HG03103 (cell line): ENCODE measurements around the gene ACAD8.
"Not testable (repeated sequence)": the region's sequence is repeated elsewhere in the genome, so short reads cannot be mapped to it uniquely, and the experiment has no call there.

Experiments
- ATAC-seq: cut with Tn5 transposase; IDR thresholded peaks from one replicate; pipeline ENCODE4 v1.9.1; 2021; ENCODE audit warnings: low read depth; ENCODE audit not compliant: unreplicated experiment

ACAD8 gene

DNA sequence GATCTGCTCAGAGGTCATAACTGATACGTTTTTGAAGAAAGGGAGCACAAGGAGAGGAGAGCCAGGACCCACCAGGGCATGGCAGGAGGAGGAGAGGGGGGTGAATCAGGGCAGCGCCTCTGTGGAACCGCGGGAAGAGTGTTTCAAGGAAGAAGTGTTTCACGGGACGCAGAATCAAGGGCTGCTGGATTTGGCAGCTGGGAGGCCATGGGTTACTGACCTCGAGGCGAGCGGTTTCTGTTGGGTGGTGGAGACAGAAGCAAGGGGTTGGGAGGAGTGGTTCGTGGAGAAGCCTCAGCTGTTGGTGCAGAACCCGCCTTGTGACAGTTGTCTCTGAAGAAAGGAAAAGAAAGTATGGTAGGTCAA lies 15.8 kb upstream of the ACAD8 start:
- no peak for ATAC-seq

DNA sequence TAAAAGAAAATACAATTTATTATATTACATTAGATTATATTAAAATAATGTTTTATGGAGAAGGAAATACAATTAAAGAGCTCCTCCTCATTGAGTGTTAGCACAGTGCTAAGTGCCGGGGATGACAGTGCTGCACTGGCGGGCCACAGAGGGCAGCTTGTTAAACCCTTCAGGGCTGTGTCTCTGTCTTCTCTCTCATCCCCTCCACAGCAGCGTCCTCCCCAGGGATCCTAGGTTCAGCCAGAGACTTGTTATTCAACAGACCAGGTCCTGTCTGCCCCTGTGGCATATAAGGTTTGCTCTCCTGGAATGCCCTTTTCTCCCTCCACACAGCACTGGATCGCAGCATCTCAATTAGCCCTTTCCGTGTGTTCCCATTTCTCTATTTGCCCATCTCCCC lies 14.4 kb upstream of the ACAD8 start:
- ATAC-seq = no peak

DNA sequence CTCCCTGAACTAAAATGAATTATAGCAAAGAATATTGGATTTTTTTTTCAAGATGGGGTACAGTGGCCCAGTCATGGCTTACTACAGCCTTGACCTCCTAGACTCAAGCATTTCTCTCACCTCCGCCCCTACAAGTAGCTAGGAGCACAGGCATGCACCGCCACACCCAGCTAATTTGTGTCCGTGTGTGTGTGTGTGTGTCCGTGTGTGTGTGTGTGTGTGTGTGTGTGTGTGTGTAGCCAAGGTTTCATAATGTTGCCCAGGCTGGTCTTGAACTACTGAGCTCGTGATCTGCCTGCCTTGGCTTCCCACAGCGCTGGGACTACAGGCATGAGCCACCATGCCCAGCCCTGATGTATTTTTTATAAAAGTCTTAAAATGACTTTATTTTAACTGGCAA lies 12.8 kb upstream of the ACAD8 start:
- ATAC-seq = no peak

DNA sequence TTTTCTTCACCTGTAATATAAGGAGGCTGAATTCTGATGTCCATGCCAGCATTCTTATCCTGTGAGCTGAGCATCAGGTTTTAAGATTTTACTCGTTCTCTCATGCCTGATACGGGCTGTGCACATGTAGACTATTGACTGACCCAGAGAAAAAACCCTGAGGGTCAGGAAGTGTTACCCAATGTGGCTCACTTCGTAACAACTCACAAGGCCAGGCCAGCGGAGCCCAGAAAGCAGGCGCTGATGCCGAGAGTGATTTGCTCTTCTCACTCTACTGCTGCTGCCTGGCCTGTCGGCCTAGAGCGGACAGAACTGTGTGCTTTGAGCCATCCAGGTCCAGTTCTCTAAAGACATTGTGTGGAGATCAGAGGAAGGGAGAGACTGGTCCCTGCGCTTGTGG lies 11.0 kb upstream of the ACAD8 start:
- ATAC-seq = no peak

DNA sequence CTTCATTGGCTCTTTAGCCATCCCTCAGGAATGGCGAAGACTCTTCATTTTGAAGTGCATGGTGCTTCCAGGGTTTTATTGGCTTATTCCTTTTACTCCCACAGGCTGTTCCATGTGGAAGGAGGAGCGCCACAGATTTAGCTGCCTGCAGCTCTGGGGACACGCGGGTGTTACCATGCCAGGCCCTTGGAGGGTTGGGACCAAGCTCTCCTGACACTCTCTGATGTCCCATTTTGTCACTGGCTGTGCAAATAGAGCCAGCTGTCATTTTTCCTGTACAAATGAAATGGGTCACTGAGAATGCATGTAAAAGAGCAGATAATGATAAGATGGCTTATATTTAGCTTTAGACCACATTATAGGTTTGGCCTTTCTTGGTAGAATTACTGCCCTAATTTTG lies 9.5 kb upstream of the ACAD8 start:
- no peak for ATAC-seq

DNA sequence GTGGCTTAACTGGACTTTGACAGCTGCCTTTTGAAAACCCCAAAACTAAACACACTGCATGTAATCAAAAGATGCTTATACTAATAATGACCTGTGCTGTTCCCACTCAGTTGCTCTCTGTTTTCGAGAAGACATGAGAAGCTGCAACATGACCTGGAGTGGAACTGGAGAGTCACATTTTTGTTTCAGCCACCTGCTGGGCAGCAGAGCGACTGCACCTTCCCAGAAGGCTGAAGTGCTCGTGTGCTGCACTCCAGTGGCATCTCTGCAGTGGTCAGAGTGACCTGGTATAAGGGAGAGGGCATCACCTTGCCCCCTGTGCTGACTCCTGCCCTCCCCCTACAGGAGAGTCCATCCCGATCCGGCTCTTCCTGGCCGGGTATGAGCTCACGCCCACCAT lies 8.8 kb upstream of the ACAD8 start:
- ATAC-seq = peak; percentile 93

DNA sequence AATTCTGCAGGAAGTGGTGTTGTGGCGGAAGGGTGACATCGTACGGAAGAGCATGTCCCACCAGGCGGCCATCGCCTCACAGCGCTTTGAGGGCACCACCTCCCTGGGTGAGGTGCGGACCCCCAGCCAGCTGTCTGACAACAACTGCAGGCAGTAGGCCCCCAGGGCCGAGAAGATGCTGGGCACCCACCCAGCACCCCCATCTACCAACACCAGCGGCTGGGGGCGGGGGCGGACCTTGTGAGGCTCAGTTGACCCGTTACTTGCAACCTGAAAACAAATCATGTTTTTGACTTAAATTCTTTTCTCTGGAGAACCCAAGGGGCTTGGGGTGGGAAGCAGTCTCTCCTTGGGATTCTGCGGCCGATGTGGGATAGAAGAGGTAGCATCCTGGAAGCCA lies 7.9 kb upstream of the ACAD8 start:
- no peak for ATAC-seq

DNA sequence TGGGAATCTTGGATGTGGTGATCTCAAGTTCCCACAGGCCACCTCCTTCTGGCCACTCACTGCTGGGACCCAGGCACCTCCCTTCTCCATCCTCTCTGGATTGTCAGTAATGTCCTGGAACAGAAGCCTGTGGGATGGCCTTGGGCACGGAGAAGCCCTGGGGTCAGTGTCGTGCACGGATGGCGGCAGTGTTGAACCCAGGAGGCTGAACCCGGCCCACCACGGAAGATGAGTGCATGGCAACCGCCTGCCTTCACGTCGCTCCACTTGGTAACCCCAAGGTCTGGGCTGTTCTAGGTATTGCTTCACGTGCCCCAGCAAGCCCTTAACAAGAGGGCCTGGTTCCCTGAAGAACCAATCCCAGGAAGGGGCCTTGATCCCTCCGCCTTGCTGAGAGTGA lies 7.3 kb upstream of the ACAD8 start:
- no peak for ATAC-seq

DNA sequence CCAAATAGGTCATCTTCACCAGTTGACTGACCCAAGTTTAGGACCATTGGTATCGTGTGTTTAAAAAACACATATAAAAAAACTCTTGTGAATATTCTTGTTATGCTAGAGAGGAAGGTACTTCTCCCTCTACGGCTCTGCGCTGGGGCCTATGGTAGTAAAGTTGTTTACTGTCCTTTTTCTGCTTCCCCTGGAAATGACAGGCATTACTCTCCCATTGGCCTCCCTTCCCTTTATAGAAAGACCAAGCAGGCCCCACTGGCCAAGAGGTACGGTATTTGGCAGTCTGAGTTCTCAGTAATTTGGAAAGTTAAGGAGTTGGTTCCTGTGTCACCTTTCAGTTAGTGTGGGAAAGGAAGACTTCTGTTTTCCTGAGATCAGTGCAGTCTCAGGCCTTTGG lies 6.7 kb upstream of the ACAD8 start:
- no peak for ATAC-seq

DNA sequence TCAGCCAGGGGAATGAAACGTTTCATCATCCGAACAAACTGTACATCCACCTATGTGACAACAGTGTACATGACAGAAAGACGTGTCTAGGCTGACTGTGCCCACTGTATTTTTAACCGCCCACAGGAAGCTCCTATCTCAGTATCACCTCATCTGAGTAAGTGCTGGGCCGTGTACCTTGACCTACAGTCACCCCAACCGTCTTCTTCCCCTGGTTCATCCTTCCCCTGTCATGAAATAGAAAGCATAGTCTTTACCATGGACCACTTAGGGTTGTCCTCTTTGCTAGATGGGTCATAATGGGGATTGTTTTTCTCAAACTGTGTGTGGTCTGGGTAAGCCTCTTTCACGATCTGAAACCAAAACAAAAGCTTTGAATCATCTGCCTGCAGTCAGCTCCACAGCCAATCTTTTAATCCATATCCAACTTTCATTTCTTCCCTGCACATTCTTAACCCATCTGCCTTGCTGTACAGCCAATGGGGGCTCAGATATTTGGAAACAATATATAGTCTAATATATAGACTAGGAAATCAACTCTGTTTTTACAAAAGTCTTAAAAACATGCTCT lies 4.4 kb upstream of the ACAD8 start:
- ATAC-seq = no peak

DNA sequence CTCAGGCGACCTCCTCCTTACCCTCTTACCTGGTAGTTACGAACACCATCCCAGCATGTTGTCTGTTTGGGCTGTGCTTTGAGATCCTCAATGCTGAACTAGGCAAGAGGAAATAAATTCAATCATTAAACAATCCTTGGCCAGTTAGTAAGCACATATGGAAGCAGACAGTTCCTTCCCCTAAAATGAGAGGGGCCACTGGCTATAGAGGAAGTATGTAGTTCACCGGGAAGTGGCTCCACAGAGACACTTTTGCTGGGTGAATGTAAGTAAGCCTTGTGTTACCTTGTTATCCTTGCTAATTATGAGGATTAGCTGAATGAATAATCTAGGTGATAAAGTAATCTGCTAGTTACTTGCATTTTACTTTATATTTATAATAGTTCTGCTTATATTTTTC lies 3.1 kb upstream of the ACAD8 start:
- ATAC-seq = no peak

DNA sequence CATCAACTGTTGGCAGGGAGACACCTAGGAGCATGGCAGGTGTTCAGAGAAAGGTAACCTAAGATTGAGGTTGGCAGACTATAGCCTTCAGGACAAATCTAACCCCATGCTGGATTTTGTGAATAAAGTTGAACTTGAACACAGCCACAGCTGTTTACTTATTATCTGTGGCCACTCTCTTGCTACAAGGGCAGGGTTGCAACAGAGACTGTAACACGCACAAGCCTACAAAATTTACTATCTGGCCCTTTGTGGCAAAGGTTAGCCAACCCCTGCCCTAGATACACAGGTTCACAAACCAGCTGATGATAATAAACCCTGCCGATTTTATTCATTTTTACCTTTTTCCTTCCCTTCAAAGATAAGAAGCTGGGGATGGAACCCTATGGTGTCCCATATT lies 2.7 kb upstream of the ACAD8 start:
- no peak for ATAC-seq

DNA sequence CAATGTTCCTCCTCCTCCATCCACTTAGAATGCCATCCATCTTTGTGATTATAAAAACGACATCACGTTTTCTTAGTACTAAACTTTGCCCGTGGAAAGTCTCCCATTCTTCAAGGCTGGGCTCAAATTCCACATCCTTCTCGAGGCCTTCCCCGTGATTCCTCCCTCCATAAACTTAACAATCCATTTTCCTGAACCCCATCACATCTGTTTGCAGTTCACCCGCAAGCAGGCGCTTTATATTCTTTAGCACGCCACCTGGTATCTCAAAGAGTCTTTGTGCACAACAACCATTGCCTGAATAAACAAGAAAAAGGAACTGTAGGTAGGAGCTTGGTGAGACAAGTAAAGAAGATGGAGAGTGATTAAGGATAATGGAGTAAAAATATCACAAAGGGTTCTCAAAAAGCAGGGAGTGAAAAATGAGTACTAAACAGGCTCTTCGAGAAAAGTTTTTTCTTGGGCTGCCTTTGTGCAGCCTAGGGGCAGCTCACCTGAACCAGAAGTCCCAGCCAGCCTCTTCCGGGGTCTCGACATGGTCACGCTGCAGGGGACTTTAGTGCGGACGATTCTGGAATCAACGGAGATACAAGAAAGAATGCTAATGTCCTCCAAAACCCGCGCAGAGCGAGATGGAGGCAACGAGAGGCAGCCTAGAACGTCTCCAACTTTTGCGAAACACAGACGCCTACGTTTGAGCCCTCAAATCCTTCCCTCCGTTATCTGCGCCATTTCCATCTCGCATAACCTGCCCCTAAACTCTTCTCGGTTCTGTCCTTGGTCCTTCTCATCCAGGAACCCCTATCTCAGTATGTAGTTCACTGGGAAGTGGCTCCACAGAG lies 801 bp upstream of the ACAD8 start:
- ATAC-seq = peak; percentile 15

DNA sequence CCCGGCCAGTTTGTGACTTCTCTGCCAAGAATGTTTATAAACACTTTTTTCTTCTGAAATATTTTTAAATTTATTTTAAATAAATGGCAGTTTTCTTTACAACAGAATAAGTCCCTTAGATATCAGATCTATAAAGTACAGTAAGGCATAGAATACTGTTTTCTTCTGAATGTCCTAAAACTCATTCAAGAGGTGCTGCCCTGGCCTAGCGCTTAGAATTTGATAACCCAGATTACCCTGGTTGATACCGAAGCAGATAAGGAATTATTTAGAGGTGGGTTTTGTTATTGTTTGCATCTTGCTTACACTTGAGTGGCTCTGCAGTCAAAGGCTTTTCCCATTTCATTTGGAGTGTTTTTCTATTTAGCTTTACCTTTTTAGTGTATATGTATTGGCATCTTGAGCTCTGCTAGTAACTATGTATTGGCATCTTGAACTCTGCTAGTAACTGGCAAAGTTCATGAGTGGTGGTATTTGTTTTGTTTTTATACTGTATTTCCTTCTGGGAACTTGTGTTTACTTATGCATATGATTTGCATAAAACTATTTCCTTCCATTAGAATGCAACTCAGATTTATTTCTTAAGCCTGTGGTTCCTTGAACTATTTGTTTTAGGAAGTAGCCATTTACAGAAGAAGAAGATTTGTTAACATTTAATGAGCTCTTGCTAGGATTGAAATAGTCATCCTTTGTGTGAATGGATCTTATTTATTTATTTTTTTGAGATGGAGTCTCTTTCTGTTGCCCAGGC lies 1.2 kb downstream of the ACAD8 start:
- no peak for ATAC-seq

DNA sequence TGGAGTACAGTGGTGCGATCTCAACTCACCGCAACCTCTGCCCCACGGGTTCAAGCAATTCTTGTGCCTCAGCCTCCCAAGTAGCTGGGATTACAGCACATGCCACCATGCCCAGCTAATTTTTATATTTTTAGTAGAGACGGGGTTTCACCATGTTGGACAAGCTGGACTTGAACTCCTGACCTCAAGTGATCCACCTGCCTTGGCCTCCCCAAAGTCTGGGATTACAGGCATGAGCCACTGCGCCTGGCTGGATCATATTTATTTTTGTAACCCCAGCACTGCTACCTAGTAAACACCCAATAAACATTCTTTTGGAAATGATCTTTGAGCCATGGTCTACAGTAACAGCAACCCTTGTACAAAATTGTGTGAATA lies 1.8 kb downstream of the ACAD8 start:
- ATAC-seq = not testable (repeated sequence)

DNA sequence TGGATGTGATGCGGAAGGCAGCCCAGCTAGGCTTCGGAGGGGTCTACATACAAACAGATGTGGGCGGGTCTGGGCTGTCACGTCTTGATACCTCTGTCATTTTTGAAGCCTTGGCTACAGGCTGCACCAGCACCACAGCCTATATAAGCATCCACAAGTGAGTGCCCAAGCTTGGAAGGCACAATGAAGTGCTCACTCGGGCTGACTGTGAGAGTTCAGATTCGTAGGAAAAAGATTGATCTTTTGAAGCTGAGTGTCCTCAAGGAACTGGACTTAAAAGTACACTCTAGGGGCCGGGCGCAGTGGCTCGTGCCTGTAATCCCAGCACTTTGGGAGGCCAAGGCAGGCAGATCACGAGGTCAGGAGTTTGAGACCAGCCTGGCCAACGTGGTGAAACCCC lies 3.7 kb downstream of the ACAD8 start:
- no peak for ATAC-seq

DNA sequence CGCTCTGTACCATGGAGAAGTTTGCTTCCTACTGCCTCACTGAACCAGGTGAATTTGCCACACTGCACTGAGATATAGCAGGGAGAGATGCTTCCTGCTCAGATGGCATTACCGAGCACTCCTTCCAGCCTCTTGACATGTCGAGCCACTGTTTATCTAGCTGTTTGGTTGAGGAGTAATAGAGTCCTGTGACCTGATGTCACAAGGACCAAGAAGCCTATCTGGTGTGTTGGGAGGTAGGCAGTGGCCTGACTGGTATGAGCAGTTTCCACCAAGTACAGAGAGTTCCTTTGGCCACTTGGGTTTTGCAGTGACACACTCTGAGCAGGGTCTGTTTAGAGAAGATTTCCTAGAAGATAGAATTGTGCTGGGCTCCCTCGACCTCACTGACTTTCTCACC lies 5.2 kb downstream of the ACAD8 start:
- ATAC-seq = no peak

DNA sequence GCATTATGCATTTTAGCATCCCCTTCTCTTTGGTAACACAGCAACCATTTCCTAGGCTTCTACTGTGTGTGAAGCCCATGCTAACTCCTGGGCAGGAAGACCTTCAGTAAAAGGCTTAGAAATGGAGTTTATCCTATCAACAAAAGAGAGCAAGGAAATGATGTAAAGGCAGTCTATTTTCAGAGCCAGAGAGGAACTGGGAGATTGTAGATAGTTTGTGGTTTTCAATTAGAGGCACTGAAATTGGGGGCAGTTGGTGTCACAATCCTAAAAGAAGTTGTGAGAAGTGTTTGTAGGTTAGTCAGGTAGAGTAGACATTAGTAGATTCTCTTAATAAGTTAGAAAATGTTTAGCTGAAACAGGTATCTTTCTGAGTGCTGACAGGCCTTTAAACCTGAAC lies 7.1 kb downstream of the ACAD8 start:
- ATAC-seq = no peak

DNA sequence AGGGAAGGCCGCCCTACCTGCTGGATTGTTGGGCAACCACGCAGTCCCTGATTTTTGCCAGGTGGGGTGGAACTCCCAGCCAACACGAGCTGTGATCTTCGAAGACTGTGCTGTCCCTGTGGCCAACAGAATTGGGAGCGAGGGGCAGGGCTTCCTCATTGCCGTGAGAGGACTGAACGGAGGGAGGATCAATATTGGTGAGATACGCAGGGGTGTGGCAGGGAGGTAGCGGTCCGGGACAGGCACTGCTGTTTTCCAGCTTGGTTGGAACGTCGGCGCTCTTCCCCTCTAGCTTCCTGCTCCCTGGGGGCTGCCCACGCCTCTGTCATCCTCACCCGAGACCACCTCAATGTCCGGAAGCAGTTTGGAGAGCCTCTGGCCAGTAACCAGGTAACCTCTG lies 7.6 kb downstream of the ACAD8 start:
- no peak for ATAC-seq

DNA sequence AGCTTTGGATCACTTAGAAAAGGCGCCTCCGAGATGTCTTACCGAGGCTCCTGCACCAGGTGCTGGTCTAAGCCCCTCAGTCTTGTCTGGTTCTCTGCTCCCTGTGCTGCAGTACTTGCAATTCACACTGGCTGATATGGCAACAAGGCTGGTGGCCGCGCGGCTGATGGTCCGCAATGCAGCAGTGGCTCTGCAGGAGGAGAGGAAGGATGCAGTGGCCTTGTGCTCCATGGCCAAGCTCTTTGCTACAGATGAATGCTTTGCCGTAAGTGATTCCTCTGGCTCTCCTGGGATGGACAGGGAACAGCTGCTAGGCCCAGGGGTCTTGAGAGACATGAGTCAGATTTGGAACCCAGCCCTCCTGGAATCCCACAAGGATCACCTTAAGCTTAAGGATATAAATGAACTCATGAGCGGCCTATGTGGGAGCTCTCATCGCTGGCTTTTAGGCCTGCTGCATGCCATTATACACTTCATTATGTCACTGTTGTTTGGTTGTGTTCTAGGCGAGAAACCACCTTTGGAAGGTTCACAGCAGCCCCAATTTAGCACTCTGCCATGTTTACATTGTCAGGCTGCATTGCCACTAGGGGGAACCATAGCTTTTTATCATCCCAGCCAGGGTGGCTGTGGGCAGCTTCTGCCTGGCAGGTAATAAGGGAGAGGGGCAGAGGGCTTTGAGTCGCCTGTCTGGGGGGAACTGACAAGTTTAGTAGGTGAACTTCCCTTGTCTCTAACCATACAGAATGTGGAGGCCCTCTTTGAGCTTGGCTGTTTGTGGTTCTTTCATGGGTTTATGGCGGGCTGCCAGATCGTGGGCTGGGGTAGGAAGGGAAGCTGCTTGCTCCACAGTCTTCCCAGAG lies 8.5 kb downstream of the ACAD8 start:
- ATAC-seq = no peak
